Measurements from ENCODE around the gene MAML3.

MAML3 gene

DNA sequence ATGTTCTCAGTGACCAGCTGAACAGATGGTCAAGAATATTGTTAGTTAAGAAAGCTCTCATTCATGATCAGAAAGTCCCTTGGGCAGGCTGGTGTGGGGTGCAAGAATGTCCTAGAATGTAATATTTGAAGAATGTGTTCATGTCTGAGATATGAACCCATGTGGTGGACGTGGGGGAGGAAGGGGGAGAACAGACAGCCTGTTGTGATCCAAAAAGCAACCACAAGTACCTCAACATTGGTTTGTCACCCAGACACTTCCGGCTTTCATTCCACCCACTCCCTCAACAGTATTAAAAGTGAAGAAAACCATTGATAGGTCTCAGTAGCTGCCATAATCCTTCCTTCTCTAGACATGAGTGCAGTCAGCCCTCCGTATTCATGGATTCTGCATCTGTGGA is 82.2 kb downstream of the MAML3 start:
- DNase-seq (ENCODE audit: low read depth): peak; percentile 45

DNA sequence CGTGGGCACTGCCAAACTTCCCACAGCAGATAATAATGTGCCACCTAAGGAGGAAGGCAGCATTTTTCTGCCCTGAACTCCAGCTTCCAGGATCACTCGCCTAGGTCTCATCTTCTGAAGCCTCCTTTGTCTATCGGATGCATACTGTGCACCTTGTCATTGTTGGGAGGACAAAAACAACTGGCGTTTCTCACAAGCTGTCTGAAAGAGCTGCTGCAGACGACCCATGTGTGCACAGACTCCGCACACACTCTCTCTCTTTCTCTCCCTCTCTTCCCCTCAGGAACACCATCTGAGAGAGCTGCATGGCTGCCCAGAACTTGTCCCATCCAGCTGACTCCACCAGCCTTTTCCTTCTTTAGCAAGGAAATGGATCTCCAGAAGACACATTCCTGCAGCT is 83.0 kb downstream of the MAML3 start:
- no peak for DNase-seq (ENCODE audit: low read depth)

DNA sequence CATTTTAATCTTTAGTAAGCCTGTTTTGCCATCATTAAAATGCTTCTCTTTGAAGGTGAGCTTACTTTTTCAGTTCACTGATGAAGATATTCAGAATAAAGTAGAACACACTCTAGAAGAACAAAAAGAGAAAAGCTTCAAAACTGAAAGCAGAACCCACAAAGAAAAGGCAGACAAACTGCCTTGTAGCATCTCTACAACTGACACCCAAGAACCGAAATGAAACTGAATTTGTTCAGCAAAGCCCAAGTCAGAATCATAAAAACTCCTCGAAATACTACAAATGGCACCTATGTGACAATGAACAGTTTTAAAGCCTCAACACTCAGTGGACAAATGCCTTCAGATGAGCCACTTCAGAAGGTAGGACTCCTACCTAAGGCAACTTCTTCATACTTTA is 83.6 kb downstream of the MAML3 start:
- no peak for DNase-seq (ENCODE audit: low read depth)

DNA sequence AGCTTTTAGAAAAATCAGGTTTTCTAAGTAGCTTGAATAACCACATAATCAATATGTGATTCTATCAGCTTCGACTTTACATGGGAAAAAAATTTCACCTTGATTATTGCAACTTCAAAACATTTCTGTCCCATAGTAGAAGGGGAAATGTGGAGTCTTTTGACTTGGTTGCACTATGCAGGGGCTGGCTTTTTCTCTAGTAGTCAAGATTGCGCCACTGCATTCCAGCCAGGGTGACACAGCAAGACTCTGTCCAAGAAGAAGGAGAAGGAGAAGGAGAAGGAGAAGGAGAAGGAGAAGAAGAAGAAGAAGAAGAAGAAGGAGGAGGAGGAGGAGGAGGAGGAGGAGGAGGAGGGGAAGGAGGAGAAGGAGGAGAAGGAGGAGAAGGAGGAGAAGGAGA is 84.9 kb downstream of the MAML3 start:
- DNase-seq (ENCODE audit: low read depth): no peak

GRCh38 chr4:140068271-140068670 is 85.7 kb downstream of the MAML3 start:
- DNase-seq (ENCODE audit: low read depth): no peak

- DNase-seq (ENCODE audit: low read depth): no peak
These were observed 87.7 kb downstream of the MAML3 start for GRCh38 chr4:140066031-140066930.

DNA sequence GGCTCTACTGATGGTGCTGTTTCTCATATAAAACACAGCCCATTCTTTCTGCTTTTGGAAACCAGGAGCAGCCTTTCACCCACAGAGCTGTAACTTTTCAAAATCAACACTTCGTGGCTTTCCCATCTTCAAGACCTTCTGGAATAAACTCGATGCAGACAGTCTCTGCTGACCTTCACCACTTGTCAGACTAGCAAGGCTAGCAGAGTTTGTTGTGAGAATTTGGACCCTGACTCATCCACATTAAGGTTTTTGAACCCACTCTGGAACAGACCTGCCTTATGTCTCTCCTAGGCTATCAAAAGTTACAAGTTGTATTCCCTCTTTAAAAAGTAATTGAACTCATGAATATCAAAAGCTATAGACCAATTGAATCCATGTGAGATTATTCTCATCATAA is 88.6 kb downstream of the MAML3 start:
- no peak for DNase-seq (ENCODE audit: low read depth)

GRCh38 chr4:140061659-140062289 is 92.2 kb downstream of the MAML3 start:
- no peak for DNase-seq (ENCODE audit: low read depth)

DNA sequence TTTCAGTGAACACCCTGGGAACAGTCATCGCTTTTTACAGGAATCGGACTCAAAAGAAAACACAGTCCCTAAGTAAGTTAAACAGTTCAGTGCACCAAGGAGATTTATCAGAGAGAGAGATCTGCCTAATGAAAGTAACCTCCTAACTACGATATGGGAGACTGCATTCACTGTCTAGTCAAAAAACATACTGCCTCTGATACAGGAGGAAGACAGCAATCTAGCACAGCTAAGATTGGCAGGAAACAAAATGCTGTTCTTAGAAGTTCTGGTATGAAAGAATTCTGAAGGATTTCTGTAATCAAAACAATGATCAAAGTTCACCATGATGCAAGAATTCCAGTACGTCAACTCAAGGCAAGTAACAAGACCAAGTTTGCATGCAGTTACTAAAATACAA is 92.8 kb downstream of the MAML3 start:
- DNase-seq (ENCODE audit: low read depth): peak; percentile 51

- DNase-seq (ENCODE audit: low read depth): no peak
These were observed 94.8 kb downstream of the MAML3 start for GRCh38 chr4:140059159-140059558.

GRCh38 chr4:140057701-140058100 is 96.3 kb downstream of the MAML3 start:
- DNase-seq (ENCODE audit: low read depth): no peak

DNA sequence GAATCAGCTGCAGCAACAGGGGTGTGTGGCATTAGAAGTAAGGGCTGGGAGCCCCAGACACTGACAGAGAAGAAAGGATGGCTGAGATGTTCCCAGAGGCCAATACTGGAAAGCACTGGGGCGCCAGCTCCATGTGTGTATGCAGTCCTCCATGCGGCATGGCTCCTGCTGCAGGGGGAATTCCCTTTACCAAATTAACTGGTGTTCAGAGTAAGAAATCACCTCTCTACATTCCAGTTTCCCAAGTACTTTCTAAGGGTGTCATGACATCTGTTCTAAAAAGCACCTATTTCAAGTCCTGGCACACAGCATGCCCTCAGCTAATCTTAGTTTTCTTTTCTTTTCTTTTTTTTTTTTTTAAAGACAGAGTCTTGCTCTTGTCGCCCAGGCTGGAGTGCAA is 98.0 kb downstream of the MAML3 start:
- no peak for DNase-seq (ENCODE audit: low read depth)

- no peak for DNase-seq (ENCODE audit: low read depth)
These were observed 99.1 kb downstream of the MAML3 start for GRCh38 chr4:140054861-140055260.

- no peak for DNase-seq (ENCODE audit: low read depth)
These were observed 100.8 kb downstream of the MAML3 start for GRCh38 chr4:140053185-140053584.

GRCh38 chr4:140052050-140052449 is 101.9 kb downstream of the MAML3 start:
- no peak for DNase-seq (ENCODE audit: low read depth)

- no peak for DNase-seq (ENCODE audit: low read depth)
These were observed 103.9 kb downstream of the MAML3 start for GRCh38 chr4:140049849-140050637.

- DNase-seq (ENCODE audit: low read depth): no peak
These were observed 104.7 kb downstream of the MAML3 start for GRCh38 chr4:140049024-140049848.

- no peak for DNase-seq (ENCODE audit: low read depth)
These were observed 105.5 kb downstream of the MAML3 start for GRCh38 chr4:140048419-140048995.

- DNase-seq (ENCODE audit: low read depth): no peak
These were observed 106.2 kb downstream of the MAML3 start for GRCh38 chr4:140047786-140048185.

DNA sequence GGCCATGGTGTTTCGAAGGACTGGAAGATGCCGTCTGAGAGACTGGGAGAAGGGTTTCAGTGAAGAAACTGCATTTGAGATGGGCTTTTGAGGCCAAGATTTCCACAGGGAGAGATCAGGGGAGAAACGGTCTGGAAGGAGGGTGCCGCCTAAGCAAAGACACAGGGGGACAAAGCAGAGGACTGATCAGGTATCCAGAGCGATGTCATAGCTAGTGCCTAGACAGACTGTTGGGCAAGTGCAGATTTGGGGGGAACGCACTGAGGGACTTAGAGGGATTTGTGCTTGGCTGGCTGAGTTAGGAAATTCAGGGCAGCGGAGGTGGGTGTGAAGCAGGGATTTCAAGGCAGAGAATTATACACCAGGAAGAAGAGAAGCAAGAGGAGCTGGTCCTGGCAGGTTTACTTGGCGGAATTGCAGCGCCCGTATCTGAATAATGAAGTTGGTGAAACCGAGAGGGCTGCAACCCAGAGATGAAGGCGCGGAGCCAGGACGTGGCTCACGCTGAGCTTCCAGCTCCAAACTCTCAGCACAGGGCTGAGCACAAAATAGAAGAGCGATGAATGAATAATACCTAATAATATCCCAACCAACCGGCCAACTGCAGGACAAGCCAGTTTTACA is 106.9 kb downstream of the MAML3 start:
- DNase-seq (ENCODE audit: low read depth): no peak

GRCh38 chr4:140046543-140046942 is 107.4 kb downstream of the MAML3 start:
- no peak for DNase-seq (ENCODE audit: low read depth)

Data from fibroblast of the conjunctiva (primary cell).